ENCODE results near the gene HIRA.
A peak's percentile ranks its signal among the peaks of the same experiment; 100 is the strongest.

The HIRA gene

GRCh38 chr22:19304547-19304946 lies 127.0 kb downstream of the HIRA start:
- H3K23ac ChIP-seq (ENCODE audit: low read depth, low read length, poor library complexity), result no peak overlapping the region

GRCh38 chr22:19303785-19304184 lies 127.7 kb downstream of the HIRA start:
- no peak overlapping the region for H2AFZ ChIP-seq (ENCODE audit: low read length)
- H2BK15ac ChIP-seq (ENCODE audit: low read length), result no peak overlapping the region
- no peak overlapping the region for H4K91ac ChIP-seq (ENCODE audit: low read depth, low read length, poor library complexity)
- no CpG with 5 or more reads among the region's 1 CpG for WGBS, 2 donors (ENCODE audit: extremely low coverage in 2 of 2, insufficient read length in 2 of 2, insufficient replicate concordance in 1 of 2)
- H3K4ac ChIP-seq (ENCODE audit: low read length), result no peak overlapping the region
- no peaks in the 10 kb centered on the region for H3K4me1 ChIP-seq (ENCODE audit: control insufficient read depth in 2 of 2, insufficient read depth in 1 of 2, low read depth in 1 of 2, low read length in 2 of 2)
- no peak overlapping the region for H2BK120ac ChIP-seq (ENCODE audit: low read depth, low read length)
- no peaks in the 10 kb centered on the region for H3K9me3 ChIP-seq (replicated peaks in 1 of 2; ENCODE audit: control insufficient read depth in 2 of 2, insufficient read depth in 1 of 2, low read depth in 1 of 2, low read length in 2 of 2)
- H3K4me3 ChIP-seq (ENCODE audit: low read length in 2 of 2), result no peak overlapping the region
- no peaks in the 10 kb centered on the region for H3K79me1 ChIP-seq (ENCODE audit: low read depth, low read length)
- no peaks in the 10 kb centered on the region for H3K36me3 ChIP-seq (replicated peaks in 1 of 2; ENCODE audit: control insufficient read depth in 2 of 2, insufficient read depth in 2 of 2, low read length in 2 of 2)
- H3K27ac ChIP-seq (replicated peaks; ENCODE audit: low read length), result no peak overlapping the region
- DNase-seq (ENCODE audit: low spot score), result no peak
- no peak overlapping the region for H4K8ac ChIP-seq (ENCODE audit: low read depth, low read length)
- no peak overlapping the region for H3K23ac ChIP-seq (ENCODE audit: low read depth, low read length, poor library complexity)
- H3K4me2 ChIP-seq (ENCODE audit: insufficient read depth, low read length, poor library complexity, severe bottlenecking), result no peak overlapping the region
- no peaks in the 10 kb centered on the region for H3K27me3 ChIP-seq (ENCODE audit: control insufficient read depth in 3 of 3, insufficient read depth in 3 of 3, low read depth in 1 of 3, low read length in 3 of 3)
- H3K18ac ChIP-seq (ENCODE audit: low read length), result no peak overlapping the region
- no peak overlapping the region for H3K14ac ChIP-seq (ENCODE audit: low read length)
- no peak overlapping the region for H3K9ac ChIP-seq (ENCODE audit: low read depth, low read length, poor library complexity)
- no peak overlapping the region for H2AK5ac ChIP-seq (ENCODE audit: low read depth, low read length)
- H2BK5ac ChIP-seq (ENCODE audit: low read length), result no peak overlapping the region
- H2BK12ac ChIP-seq (ENCODE audit: low read length), result no peak overlapping the region

More at GRCh38 chr22:19304547-19304946, 127.0 kb downstream of the HIRA start:
- Histone ChIP-seq H2BK5ac (ENCODE audit: low read length) (no peak overlapping the region), H3K4me3 (ENCODE audit: low read length in 2 of 2) (no peak overlapping the region), H2BK120ac (ENCODE audit: low read depth, low read length) (no peak overlapping the region), H3K9me3 (replicated peaks in 1 of 2; ENCODE audit: control insufficient read depth in 2 of 2, insufficient read depth in 1 of 2, low read depth in 1 of 2, low read length in 2 of 2) (no peaks in the 10 kb centered on the region), H2AK5ac (ENCODE audit: low read depth, low read length) (no peak overlapping the region), H3K36me3 (replicated peaks in 1 of 2; ENCODE audit: control insufficient read depth in 2 of 2, insufficient read depth in 2 of 2, low read length in 2 of 2) (no peaks in the 10 kb centered on the region), H3K27ac (replicated peaks; ENCODE audit: low read length) (no peak overlapping the region), H2AFZ (ENCODE audit: low read length) (no peak overlapping the region), H3K4me2 (ENCODE audit: insufficient read depth, low read length, poor library complexity, severe bottlenecking) (no peak overlapping the region), H3K27me3 (ENCODE audit: control insufficient read depth in 3 of 3, insufficient read depth in 3 of 3, low read depth in 1 of 3, low read length in 3 of 3) (no peaks in the 10 kb centered on the region), H3K18ac (ENCODE audit: low read length) (no peak overlapping the region), H4K8ac (ENCODE audit: low read depth, low read length) (no peak overlapping the region), H3K4ac (ENCODE audit: low read length) (no peak overlapping the region), H3K9ac (ENCODE audit: low read depth, low read length, poor library complexity) (no peak overlapping the region), H2BK15ac (ENCODE audit: low read length) (no peak overlapping the region), H4K91ac (ENCODE audit: low read depth, low read length, poor library complexity) (no peak overlapping the region), H3K14ac (ENCODE audit: low read length) (no peak overlapping the region), H3K4me1 (ENCODE audit: control insufficient read depth in 2 of 2, insufficient read depth in 1 of 2, low read depth in 1 of 2, low read length in 2 of 2) (no peaks in the 10 kb centered on the region), H3K79me1 (ENCODE audit: low read depth, low read length) (no peaks in the 10 kb centered on the region), H2BK12ac (ENCODE audit: low read length) (no peak overlapping the region)
- DNase-seq (ENCODE audit: low spot score), result no peak
- WGBS, 2 donors (ENCODE audit: extremely low coverage in 2 of 2, insufficient read length in 2 of 2, insufficient replicate concordance in 1 of 2), result no CpG with 5 or more reads among the region's 5 CpGs

GRCh38 chr22:19295733-19296132 lies 135.8 kb downstream of the HIRA start:
- H3K4ac ChIP-seq (ENCODE audit: low read length), result no peak overlapping the region
- H4K91ac ChIP-seq (ENCODE audit: low read depth, low read length, poor library complexity), result no peak overlapping the region
- no peak overlapping the region for H2BK120ac ChIP-seq (ENCODE audit: low read depth, low read length)
- no peaks in the 10 kb centered on the region for H3K9me3 ChIP-seq (replicated peaks in 1 of 2; ENCODE audit: control insufficient read depth in 2 of 2, insufficient read depth in 1 of 2, low read depth in 1 of 2, low read length in 2 of 2)
- no peak overlapping the region for H2BK12ac ChIP-seq (ENCODE audit: low read length)
- no peak overlapping the region for H3K4me2 ChIP-seq (ENCODE audit: insufficient read depth, low read length, poor library complexity, severe bottlenecking)
- no peaks in the 10 kb centered on the region for H3K36me3 ChIP-seq (replicated peaks in 1 of 2; ENCODE audit: control insufficient read depth in 2 of 2, insufficient read depth in 2 of 2, low read length in 2 of 2)
- H2BK15ac ChIP-seq (ENCODE audit: low read length), result no peak overlapping the region
- no peak overlapping the region for H3K14ac ChIP-seq (ENCODE audit: low read length)
- H3K79me1 ChIP-seq (ENCODE audit: low read depth, low read length), result no peaks in the 10 kb centered on the region
- no peak overlapping the region for H2AK5ac ChIP-seq (ENCODE audit: low read depth, low read length)
- H3K9ac ChIP-seq (ENCODE audit: low read depth, low read length, poor library complexity), result no peak overlapping the region
- H3K27me3 ChIP-seq (ENCODE audit: control insufficient read depth in 3 of 3, insufficient read depth in 3 of 3, low read depth in 1 of 3, low read length in 3 of 3), result peaks cover 0 to 2% (median 0%) of the 10 kb centered on the region in 3 experiments
- H3K4me1 ChIP-seq (ENCODE audit: control insufficient read depth in 2 of 2, insufficient read depth in 1 of 2, low read depth in 1 of 2, low read length in 2 of 2), result peaks cover 0 to 4% of the 10 kb centered on the region in 2 donors
- no peak overlapping the region for H4K8ac ChIP-seq (ENCODE audit: low read depth, low read length)
- no peak for DNase-seq (ENCODE audit: low spot score)
- H2BK5ac ChIP-seq (ENCODE audit: low read length), result no peak overlapping the region
- no peak overlapping the region for H3K27ac ChIP-seq (replicated peaks; ENCODE audit: low read length)
- H3K18ac ChIP-seq (ENCODE audit: low read length), result no peak overlapping the region
- no peak overlapping the region for H3K4me3 ChIP-seq (ENCODE audit: low read length in 2 of 2)
- H2AFZ ChIP-seq (ENCODE audit: low read length), result no peak overlapping the region
- no peak overlapping the region for H3K23ac ChIP-seq (ENCODE audit: low read depth, low read length, poor library complexity)

- H3K4me2 ChIP-seq (ENCODE audit: insufficient read depth, low read length, poor library complexity, severe bottlenecking), result peak overlapping the region; percentile 75
- H3K9me3 ChIP-seq (replicated peaks in 1 of 2; ENCODE audit: control insufficient read depth in 2 of 2, insufficient read depth in 1 of 2, low read depth in 1 of 2, low read length in 2 of 2), result no peaks in the 10 kb centered on the region
- H2BK5ac ChIP-seq (ENCODE audit: low read length), result no peak overlapping the region
- H3K4me1 ChIP-seq (ENCODE audit: control insufficient read depth in 2 of 2, insufficient read depth in 1 of 2, low read depth in 1 of 2, low read length in 2 of 2), result peaks cover 0 to 5% of the 10 kb centered on the region in 2 donors
- no peak overlapping the region for H3K9ac ChIP-seq (ENCODE audit: low read depth, low read length, poor library complexity)
- H3K36me3 ChIP-seq (replicated peaks in 1 of 2; ENCODE audit: control insufficient read depth in 2 of 2, insufficient read depth in 2 of 2, low read length in 2 of 2), result no peaks in the 10 kb centered on the region
- H2BK12ac ChIP-seq (ENCODE audit: low read length), result no peak overlapping the region
- no peak overlapping the region for H3K27ac ChIP-seq (replicated peaks; ENCODE audit: low read length)
- WGBS, 2 donors (ENCODE audit: extremely low coverage in 2 of 2, insufficient read length in 2 of 2, insufficient replicate concordance in 1 of 2), result no CpG with 5 or more reads among the region's 23 CpGs
- H3K4me3 ChIP-seq (ENCODE audit: low read length in 2 of 2), result peak overlapping the region; percentile 70 to 81
- H2BK120ac ChIP-seq (ENCODE audit: low read depth, low read length), result no peak overlapping the region
- no peak overlapping the region for H4K91ac ChIP-seq (ENCODE audit: low read depth, low read length, poor library complexity)
- H2BK15ac ChIP-seq (ENCODE audit: low read length), result no peak overlapping the region
- no peak overlapping the region for H3K4ac ChIP-seq (ENCODE audit: low read length)
- no peak overlapping the region for H3K14ac ChIP-seq (ENCODE audit: low read length)
- H3K23ac ChIP-seq (ENCODE audit: low read depth, low read length, poor library complexity), result peak overlapping the region; percentile 62
- no peak for DNase-seq (ENCODE audit: low spot score)
- peak overlapping the region; percentile 5 for H3K18ac ChIP-seq (ENCODE audit: low read length)
- no peak overlapping the region for H4K8ac ChIP-seq (ENCODE audit: low read depth, low read length)
- peak overlapping the region; percentile 99 for H2AFZ ChIP-seq (ENCODE audit: low read length)
- peaks cover 0 to 5% (median 0%) of the 10 kb centered on the region in 3 experiments for H3K27me3 ChIP-seq (ENCODE audit: control insufficient read depth in 3 of 3, insufficient read depth in 3 of 3, low read depth in 1 of 3, low read length in 3 of 3)
- no peaks in the 10 kb centered on the region for H3K79me1 ChIP-seq (ENCODE audit: low read depth, low read length)
- no peak overlapping the region for H2AK5ac ChIP-seq (ENCODE audit: low read depth, low read length)
Observed at GRCh38 chr22:19292458-19293230, 138.9 kb downstream of the HIRA start.

All from neuronal stem cell (in vitro differentiated cells).